Activated CD4-positive, alpha-beta T cell treated with anti-CD3 and anti-CD28 coated beads for 24 hours (primary cell): Measurements from ENCODE around the gene ZNF592.

ENCODE experiments used
- DNase-seq, 2 donors: peaks; one replicate each; pipeline ENCODE4 v3.0.0-alpha.2; 2020; ENCODE audit warnings: low read depth in 2 of 2

ZNF592 gene

GRCh38 chr15:84810073-84810840, 61.9 kb downstream of the ZNF592 start:
- DNase-seq, result no peak

- DNase-seq, result no peak
Measured at GRCh38 chr15:84811151-84811550, 62.8 kb downstream of the ZNF592 start.

- no peak for DNase-seq
Measured at GRCh38 chr15:84811828-84812227, 63.4 kb downstream of the ZNF592 start.

GRCh38 chr15:84812842-84813241, 64.5 kb downstream of the ZNF592 start:
- DNase-seq, result no peak

- no peak for DNase-seq
Measured at GRCh38 chr15:84813435-84813834, 65.0 kb downstream of the ZNF592 start.

GRCh38 chr15:84813931-84814330, 65.5 kb downstream of the ZNF592 start:
- no peak for DNase-seq

GRCh38 chr15:84814916-84815315, 66.5 kb downstream of the ZNF592 start:
- DNase-seq, result no peak

GRCh38 chr15:84816694-84817465, 68.5 kb downstream of the ZNF592 start, which contains the start of gene ALPK3:
Gene ALPK3, plus strand, starts transcription at chr15:84817356. Its CDS starts 97 bp downstream, at chr15:84817453.
- no peak for DNase-seq

- no peak for DNase-seq
Measured at GRCh38 chr15:84817466-84818081, 69.2 kb downstream of the ZNF592 start.

- DNase-seq, result no peak
Measured at GRCh38 chr15:84818261-84819131, 70.1 kb downstream of the ZNF592 start.

GRCh38 chr15:84819291-84819768, 70.9 kb downstream of the ZNF592 start:
- no peak for DNase-seq

- DNase-seq, result no peak
Measured at GRCh38 chr15:84819791-84820190, 71.4 kb downstream of the ZNF592 start.

GRCh38 chr15:84821501-84822021, 73.2 kb downstream of the ZNF592 start:
- no peak for DNase-seq

GRCh38 chr15:84822653-84823281, 74.4 kb downstream of the ZNF592 start:
- DNase-seq, result no peak

GRCh38 chr15:84823282-84823878, 75.0 kb downstream of the ZNF592 start:
- no peak for DNase-seq

GRCh38 chr15:84824260-84825007, 76.0 kb downstream of the ZNF592 start:
- DNase-seq, result no peak

- no peak for DNase-seq
Measured at GRCh38 chr15:84826369-84826823, 78.0 kb downstream of the ZNF592 start.

- no peak for DNase-seq
Measured at GRCh38 chr15:84827246-84827645, 78.9 kb downstream of the ZNF592 start.
